ENCODE data around the gene UBAC2.

UBAC2 gene

DNA sequence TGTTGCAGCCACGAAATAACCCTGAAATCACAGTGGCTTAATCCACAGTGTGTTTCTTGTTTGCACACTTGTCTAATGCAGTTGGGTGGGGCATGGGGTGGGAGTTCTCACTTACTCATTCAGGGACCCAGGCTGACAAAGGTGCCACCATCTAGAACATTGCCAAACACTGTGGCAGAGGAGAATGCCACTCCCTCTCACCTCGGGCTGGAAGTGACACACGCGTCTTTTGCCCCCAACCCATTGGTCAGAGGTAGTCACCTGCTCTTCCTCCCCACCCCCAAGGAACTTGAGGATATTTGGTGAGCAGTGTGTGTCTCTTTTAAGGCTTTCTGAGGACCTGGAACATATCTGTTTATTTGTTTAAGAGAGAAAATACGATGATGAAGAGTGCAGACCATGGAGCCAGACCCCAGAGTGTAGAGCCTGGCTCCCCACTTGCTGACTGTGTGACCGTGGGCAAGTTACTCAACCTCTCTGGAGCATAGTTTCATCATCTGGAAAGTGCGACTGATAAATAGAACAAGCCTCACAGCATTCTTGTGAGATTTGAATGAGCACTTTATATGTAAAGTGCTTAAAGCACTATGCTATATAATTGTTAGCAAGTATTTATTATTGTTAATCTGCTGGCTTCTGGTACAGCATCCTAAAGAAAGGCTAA lies 89.2 kb downstream of the UBAC2 start:
- TF ChIP-seq, protein P1, sequence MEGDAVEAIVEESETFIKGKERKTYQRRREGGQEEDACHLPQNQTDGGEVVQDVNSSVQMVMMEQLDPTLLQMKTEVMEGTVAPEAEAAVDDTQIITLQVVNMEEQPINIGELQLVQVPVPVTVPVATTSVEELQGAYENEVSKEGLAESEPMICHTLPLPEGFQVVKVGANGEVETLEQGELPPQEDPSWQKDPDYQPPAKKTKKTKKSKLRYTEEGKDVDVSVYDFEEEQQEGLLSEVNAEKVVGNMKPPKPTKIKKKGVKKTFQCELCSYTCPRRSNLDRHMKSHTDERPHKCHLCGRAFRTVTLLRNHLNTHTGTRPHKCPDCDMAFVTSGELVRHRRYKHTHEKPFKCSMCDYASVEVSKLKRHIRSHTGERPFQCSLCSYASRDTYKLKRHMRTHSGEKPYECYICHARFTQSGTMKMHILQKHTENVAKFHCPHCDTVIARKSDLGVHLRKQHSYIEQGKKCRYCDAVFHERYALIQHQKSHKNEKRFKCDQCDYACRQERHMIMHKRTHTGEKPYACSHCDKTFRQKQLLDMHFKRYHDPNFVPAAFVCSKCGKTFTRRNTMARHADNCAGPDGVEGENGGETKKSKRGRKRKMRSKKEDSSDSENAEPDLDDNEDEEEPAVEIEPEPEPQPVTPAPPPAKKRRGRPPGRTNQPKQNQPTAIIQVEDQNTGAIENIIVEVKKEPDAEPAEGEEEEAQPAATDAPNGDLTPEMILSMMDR (IDR thresholded peaks at IDR 0.05; ENCODE audit: low read depth, low read length): no peak
- H3K4me3 ChIP-seq (replicated peaks in 1 of 2; ENCODE audit: low read depth in 2 of 2, low read length in 2 of 2): no peak overlapping the region
- DNase-seq (ENCODE audit: low read depth in 2 of 2): no peak

DNA sequence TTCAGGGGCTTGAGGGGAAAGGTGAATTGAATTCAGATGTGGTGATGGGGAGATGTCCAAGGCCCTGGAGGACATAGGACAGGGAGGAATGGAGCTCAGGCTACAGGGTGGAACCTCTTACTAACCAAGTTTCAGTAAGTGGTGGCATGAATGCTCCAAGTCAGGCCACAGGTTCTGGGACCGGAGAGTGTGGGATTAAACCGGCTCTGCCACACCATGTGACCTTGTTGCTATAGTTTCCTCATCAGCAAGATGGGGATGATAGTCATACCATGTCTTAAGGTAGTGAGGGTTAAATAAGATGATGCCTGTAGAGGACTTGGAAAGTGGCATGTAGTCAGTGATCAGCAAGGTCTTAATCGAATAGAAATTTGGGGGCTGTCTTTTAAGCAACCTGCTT lies 90.2 kb downstream of the UBAC2 start:
- TF ChIP-seq, protein P1 (IDR thresholded peaks at IDR 0.05; ENCODE audit: low read depth, low read length): no peak
- no peak for DNase-seq (ENCODE audit: low read depth in 2 of 2)
- no peak overlapping the region for H3K4me3 ChIP-seq (replicated peaks in 1 of 2; ENCODE audit: low read depth in 2 of 2, low read length in 2 of 2)

DNA sequence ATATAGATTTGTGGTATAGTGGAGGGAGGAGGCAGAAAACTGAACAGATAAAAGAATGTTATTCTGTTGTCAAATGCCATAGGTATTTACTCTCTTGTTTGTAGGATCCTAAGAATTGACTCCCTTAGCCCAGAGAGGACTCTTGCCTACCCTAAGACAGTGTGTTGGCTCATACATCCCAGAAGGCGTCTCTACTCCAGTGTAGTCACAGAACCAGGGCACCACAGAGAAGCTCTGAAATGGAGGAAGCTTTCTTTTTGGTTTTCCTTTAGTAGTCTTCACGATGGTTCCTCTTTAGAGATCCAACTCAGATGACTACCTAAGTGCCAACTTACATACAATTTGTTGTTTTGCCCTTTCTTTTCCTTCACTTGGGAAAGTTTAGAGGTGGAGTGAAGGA lies 92.5 kb downstream of the UBAC2 start:
- no peak for DNase-seq (ENCODE audit: low read depth in 2 of 2)
- TF ChIP-seq, protein P1 (IDR thresholded peaks at IDR 0.05; ENCODE audit: low read depth, low read length): no peak
- H3K4me3 ChIP-seq (replicated peaks in 1 of 2; ENCODE audit: low read depth in 2 of 2, low read length in 2 of 2): no peak overlapping the region

DNA sequence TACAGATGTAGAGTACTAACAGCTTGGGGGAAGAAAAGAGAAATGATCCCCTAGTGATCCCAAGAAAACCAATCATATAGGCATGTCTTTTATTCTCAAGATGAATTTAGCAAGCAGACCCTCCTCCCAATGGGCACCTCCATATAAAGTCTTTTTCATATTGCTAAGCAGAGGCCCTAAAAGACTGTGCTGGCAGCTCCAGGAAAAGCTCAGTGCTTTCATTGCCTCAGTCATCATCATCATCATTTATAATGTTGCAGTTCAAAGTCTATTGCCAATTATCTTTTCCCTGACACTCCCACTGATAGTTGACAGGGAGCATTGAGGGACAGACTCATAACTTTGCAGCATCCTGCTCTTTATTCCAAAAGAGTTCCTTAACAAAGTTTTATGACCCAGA lies 93.5 kb downstream of the UBAC2 start:
- no peak overlapping the region for H3K4me3 ChIP-seq (replicated peaks in 1 of 2; ENCODE audit: low read depth in 2 of 2, low read length in 2 of 2)
- DNase-seq (ENCODE audit: low read depth in 2 of 2): no peak
- TF ChIP-seq, protein P1 (IDR thresholded peaks at IDR 0.05; ENCODE audit: low read depth, low read length): no peak

DNA sequence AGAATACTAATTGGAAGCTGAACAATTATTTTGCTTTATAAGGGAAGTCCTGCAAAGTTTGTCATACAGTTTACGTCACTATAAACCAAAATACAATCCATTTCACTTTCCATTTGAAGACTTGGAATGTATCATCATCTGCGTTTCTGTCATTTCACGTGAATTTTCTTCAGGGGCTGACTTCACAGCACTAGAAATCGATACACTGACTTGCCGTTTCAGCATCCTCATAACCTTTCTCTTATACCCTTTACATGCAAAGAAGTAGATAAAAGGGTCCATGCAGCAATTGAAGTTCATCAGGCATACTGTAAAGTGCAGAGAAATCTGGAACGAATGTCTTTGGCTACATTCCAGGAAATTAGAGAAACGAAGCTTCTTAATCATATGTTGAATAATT lies 94.3 kb downstream of the UBAC2 start:
- TF ChIP-seq, protein P1 (IDR thresholded peaks at IDR 0.05; ENCODE audit: low read depth, low read length): no peak
- H3K4me3 ChIP-seq (replicated peaks in 1 of 2; ENCODE audit: low read depth in 2 of 2, low read length in 2 of 2): no peak overlapping the region
- DNase-seq (ENCODE audit: low read depth in 2 of 2): no peak

DNA sequence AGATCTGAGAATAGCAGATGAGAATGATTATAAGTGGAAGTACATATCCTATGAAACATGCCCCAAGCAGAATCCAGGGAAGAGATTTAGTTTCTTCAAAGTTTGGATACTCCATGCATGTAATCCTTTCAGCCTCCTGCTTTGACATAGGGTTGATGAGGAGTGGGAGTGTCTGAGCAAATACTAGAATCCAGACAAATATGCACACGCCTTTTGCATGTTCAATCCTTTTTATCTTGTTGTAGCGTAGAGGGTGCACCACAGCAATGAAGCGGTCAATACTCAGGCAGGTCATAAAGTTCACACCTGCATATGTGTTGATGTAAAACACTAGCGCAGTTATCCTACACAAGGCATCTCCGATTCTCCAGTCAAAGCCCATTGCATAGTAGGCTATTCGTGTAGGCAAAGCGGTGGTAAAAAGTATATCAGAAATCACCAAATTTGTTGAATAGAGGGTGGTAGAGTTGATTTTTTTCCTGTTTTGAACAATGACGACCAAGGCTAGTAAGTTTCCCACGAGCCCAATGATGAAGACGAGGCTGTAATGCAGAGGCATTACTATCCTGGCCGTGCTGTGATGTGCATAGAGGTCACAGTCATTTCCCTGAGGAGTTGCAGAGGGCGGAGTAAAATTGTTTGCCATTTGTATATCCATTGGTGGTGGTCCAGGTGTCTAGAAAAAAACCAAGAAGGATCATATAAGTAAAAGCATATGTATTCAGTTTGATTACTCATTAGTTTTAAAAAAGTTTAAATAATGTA lies 95.0 kb downstream of the UBAC2 start:
- DNase-seq (ENCODE audit: low read depth in 2 of 2): no peak
- no peak overlapping the region for H3K4me3 ChIP-seq (replicated peaks in 1 of 2; ENCODE audit: low read depth in 2 of 2, low read length in 2 of 2)
- TF ChIP-seq, protein P1 (IDR thresholded peaks at IDR 0.05; ENCODE audit: low read depth, low read length): no peak

Measured in cardiac fibroblast (primary cell).